ENCODE measurements around the gene FAM163B. TPM values are rescaled to one million over a fixed set of nuclear protein-coding genes. Genes with fewer than 3 reads are reported as not detected.

The FAM163B gene
- total and polyA plus RNA-seq, 2 experiments from 2014 or later, result 0.60 to 1.3 TPM

DNA sequence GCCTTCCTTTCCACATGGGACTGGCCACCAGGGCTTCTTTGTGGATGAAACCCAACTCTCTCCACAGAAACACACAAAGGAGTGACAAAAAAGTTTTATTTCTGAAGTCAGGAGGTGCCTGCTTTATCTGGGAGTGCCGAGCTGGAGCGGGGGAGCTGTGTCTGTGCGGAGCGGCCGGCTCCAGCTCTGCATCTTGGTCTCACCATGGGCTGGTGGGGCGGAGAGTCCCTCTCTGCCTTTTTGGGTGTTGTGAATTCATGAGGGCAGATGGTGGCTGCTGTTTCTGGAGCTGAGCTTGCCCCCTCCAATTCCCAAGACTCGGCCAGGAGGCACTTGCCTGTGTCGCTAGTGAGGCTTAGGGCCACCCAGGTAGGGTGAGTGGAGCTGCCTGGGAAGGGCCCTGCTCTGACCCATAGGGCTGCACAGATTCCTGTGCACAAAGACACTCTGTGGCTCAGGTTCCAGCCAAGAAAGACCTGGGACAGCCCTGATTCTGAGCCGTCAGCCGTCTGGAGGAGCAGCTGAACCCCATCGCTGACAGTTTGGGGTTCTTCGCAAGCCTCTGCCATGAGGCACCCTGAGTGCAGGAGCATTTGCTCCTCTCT lies 28.4 kb upstream of the FAM163B start (continued):
- TF ChIP-seq, protein P1, sequence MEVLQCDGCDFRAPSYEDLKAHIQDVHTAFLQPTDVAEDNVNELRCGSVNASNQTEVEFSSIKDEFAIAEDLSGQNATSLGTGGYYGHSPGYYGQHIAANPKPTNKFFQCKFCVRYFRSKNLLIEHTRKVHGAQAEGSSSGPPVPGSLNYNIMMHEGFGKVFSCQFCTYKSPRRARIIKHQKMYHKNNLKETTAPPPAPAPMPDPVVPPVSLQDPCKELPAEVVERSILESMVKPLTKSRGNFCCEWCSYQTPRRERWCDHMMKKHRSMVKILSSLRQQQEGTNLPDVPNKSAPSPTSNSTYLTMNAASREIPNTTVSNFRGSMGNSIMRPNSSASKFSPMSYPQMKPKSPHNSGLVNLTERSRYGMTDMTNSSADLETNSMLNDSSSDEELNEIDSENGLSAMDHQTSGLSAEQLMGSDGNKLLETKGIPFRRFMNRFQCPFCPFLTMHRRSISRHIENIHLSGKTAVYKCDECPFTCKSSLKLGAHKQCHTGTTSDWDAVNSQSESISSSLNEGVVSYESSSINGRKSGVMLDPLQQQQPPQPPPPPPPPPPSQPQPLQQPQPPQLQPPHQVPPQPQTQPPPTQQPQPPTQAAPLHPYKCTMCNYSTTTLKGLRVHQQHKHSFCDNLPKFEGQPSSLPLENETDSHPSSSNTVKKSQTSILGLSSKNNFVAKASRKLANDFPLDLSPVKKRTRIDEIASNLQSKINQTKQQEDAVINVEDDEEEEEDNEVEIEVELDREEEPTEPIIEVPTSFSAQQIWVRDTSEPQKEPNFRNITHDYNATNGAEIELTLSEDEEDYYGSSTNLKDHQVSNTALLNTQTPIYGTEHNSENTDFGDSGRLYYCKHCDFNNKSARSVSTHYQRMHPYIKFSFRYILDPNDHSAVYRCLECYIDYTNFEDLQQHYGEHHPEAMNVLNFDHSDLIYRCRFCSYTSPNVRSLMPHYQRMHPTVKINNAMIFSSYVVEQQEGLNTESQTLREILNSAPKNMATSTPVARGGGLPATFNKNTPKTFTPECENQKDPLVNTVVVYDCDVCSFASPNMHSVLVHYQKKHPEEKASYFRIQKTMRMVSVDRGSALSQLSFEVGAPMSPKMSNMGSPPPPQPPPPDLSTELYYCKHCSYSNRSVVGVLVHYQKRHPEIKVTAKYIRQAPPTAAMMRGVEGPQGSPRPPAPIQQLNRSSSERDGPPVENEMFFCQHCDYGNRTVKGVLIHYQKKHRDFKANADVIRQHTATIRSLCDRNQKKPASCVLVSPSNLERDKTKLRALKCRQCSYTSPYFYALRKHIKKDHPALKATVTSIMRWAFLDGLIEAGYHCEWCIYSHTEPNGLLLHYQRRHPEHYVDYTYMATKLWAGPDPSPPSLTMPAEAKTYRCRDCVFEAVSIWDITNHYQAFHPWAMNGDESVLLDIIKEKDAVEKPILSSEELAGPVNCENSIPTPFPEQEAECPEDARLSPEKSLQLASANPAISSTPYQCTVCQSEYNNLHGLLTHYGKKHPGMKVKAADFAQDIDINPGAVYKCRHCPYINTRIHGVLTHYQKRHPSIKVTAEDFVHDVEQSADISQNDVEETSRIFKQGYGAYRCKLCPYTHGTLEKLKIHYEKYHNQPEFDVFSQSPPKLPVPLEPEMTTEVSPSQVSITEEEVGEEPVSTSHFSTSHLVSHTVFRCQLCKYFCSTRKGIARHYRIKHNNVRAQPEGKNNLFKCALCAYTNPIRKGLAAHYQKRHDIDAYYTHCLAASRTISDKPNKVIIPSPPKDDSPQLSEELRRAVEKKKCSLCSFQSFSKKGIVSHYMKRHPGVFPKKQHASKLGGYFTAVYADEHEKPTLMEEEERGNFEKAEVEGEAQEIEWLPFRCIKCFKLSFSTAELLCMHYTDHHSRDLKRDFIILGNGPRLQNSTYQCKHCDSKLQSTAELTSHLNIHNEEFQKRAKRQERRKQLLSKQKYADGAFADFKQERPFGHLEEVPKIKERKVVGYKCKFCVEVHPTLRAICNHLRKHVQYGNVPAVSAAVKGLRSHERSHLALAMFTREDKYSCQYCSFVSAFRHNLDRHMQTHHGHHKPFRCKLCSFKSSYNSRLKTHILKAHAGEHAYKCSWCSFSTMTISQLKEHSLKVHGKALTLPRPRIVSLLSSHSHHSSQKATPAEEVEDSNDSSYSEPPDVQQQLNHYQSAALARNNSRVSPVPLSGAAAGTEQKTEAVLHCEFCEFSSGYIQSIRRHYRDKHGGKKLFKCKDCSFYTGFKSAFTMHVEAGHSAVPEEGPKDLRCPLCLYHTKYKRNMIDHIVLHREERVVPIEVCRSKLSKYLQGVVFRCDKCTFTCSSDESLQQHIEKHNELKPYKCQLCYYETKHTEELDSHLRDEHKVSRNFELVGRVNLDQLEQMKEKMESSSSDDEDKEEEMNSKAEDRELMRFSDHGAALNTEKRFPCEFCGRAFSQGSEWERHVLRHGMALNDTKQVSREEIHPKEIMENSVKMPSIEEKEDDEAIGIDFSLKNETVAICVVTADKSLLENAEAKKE (CRISPR knock-in tag; IDR thresholded peaks at IDR 0.05), result no peak
- TF ChIP-seq, protein P2, sequence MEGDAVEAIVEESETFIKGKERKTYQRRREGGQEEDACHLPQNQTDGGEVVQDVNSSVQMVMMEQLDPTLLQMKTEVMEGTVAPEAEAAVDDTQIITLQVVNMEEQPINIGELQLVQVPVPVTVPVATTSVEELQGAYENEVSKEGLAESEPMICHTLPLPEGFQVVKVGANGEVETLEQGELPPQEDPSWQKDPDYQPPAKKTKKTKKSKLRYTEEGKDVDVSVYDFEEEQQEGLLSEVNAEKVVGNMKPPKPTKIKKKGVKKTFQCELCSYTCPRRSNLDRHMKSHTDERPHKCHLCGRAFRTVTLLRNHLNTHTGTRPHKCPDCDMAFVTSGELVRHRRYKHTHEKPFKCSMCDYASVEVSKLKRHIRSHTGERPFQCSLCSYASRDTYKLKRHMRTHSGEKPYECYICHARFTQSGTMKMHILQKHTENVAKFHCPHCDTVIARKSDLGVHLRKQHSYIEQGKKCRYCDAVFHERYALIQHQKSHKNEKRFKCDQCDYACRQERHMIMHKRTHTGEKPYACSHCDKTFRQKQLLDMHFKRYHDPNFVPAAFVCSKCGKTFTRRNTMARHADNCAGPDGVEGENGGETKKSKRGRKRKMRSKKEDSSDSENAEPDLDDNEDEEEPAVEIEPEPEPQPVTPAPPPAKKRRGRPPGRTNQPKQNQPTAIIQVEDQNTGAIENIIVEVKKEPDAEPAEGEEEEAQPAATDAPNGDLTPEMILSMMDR (conservative IDR thresholded peaks at IDR 0.05; ENCODE audit: low read depth in 2 of 2), result no peak

DNA sequence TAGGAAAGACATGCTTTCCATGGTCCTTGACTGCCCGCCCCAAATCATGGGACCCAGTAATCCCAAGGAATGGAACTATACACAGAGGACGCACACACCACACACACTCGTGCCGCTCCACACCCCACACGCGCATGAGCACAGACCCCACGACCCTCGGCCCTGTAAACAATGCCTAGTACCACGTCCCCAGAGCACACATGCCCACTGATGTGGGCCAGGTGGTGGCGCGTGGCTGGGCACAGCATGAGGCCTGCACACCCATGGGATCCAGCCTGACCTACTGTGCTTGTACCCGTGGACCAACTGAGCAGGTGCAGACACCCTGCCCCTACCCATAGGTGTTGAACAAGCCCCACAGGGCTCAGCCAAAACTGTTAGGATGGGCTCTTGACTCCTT lies 27.7 kb upstream of the FAM163B start:
- Mint-ChIP-seq H3K4me3 (no peak overlapping the region), H3K27me3 (ENCODE audit: insufficient read depth, low read depth, poor library complexity) (peaks cover 21% of the 10 kb centered on the region), H3K9me3 (no peaks in the 10 kb centered on the region), H3K36me3 (ENCODE audit: low read depth) (no peaks in the 10 kb centered on the region; the same call in 2 of the 3 replicates), H3K27ac (no peak overlapping the region), H3K4me1 (peaks cover 47% of the 10 kb centered on the region)
- no peak overlapping the region for H3K4me3 ChIP-seq
- H3K36me3 ChIP-seq (ENCODE audit: insufficient read depth), result no peaks in the 10 kb centered on the region
- H3K27ac ChIP-seq (ENCODE audit: low read depth), result no peak overlapping the region
- no peaks in the 10 kb centered on the region for H4K20me1 ChIP-seq (replicated peaks; ENCODE audit: insufficient read depth)
- no peak overlapping the region for H3K4me2 ChIP-seq
- DNase-seq (ENCODE audit: low spot score) (no peak), ATAC-seq (no peak)
- peaks cover 19% of the 10 kb centered on the region for H3K4me1 ChIP-seq (ENCODE audit: insufficient read depth)
- H3K79me2 ChIP-seq (replicated peaks; ENCODE audit: insufficient read depth), result no peaks in the 10 kb centered on the region
- no peaks in the 10 kb centered on the region for H3K27me3 ChIP-seq (ENCODE audit: insufficient read depth)
- no peak overlapping the region; the same call in 1 of the 2 replicates for H2AFZ ChIP-seq
- no peaks in the 10 kb centered on the region for H3K9me2 ChIP-seq (ENCODE audit: insufficient read depth)
- no peaks in the 10 kb centered on the region for H3F3A ChIP-seq (replicated peaks; ENCODE audit: low read depth)
- TF ChIP-seq ZNF114 (CRISPR knock-in tag; IDR thresholded peaks at IDR 0.05) (no peak), ZNF331 (CRISPR knock-in tag; IDR thresholded peaks at IDR 0.05; ENCODE audit: low read depth) (no peak), JUNB (IDR thresholded peaks at IDR 0.05; ENCODE audit: unreplicated experiment) (no peak), POLR2AphosphoS5 (IDR thresholded peaks at IDR 0.05; ENCODE audit: low read depth) (no peak)
- TF ChIP-seq, protein P3, sequence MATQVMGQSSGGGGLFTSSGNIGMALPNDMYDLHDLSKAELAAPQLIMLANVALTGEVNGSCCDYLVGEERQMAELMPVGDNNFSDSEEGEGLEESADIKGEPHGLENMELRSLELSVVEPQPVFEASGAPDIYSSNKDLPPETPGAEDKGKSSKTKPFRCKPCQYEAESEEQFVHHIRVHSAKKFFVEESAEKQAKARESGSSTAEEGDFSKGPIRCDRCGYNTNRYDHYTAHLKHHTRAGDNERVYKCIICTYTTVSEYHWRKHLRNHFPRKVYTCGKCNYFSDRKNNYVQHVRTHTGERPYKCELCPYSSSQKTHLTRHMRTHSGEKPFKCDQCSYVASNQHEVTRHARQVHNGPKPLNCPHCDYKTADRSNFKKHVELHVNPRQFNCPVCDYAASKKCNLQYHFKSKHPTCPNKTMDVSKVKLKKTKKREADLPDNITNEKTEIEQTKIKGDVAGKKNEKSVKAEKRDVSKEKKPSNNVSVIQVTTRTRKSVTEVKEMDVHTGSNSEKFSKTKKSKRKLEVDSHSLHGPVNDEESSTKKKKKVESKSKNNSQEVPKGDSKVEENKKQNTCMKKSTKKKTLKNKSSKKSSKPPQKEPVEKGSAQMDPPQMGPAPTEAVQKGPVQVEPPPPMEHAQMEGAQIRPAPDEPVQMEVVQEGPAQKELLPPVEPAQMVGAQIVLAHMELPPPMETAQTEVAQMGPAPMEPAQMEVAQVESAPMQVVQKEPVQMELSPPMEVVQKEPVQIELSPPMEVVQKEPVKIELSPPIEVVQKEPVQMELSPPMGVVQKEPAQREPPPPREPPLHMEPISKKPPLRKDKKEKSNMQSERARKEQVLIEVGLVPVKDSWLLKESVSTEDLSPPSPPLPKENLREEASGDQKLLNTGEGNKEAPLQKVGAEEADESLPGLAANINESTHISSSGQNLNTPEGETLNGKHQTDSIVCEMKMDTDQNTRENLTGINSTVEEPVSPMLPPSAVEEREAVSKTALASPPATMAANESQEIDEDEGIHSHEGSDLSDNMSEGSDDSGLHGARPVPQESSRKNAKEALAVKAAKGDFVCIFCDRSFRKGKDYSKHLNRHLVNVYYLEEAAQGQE (IDR thresholded peaks at IDR 0.05; ENCODE audit: unreplicated experiment), result no peak
